ENCODE measurements around the gene PDCD5. TPM values are rescaled to one million over a fixed set of nuclear protein-coding genes. Genes with fewer than 3 reads are reported as not detected.
"Not testable (repeated sequence)": the region's sequence is repeated elsewhere in the genome, so short reads cannot be mapped to it uniquely, and the experiment has no call there.

PDCD5 gene
- polyA plus RNA-seq, 1 of the 3 experiments (the other 2 are of a cell fraction) = 188 TPM

DNA sequence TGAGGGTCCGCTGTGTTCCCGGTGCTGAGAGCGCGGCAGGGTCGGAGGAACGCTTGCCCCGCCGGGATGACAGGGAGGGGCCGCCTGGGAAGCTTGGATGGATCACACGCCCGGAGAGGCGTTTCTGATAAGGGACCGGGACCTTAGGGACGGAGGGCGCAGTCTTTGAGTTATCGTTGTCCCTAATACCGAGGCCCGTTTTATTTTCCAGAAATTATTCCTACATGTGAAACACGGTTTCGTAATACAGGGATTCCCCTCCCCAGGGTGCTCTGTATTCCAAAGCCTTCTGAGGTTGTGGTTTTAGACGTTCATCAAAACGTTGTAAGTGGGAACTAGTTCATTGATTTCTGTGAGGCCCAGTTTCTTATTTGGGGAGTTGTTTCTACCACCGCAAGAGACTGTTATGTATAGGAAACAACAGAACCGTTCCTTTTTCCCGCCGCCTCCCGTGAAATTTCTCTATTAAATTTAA is 752 bp downstream of the PDCD5 start:
- H3K36me3 ChIP-seq (replicated peaks in 1 of 2; ENCODE audit: control insufficient read depth in 1 of 2, insufficient read depth in 2 of 2, low read length in 1 of 2) = peaks cover 27 to 39% of the 10 kb centered on the region in 2 experiments
- peak overlapping the region; percentile 83 to 84 for H3K4me3 ChIP-seq (ENCODE audit: low read depth in 2 of 2, low read length in 1 of 2)
- WGBS (ENCODE audit: low lambda C conversion rate) = 4% methylated on average over 17 of the region's 27 CpGs
- no peaks in the 10 kb centered on the region for H3K27me3 ChIP-seq (ENCODE audit: insufficient read depth)
- peaks cover 5 to 6% of the 10 kb centered on the region in 2 experiments; a peak in 3 of 4 replicates for H3K4me1 ChIP-seq (ENCODE audit: control insufficient read depth in 1 of 2, insufficient read depth in 2 of 2, low read depth in 1 of 2, low read length in 1 of 2)
- peak overlapping the region; percentile 72 for H2AFZ ChIP-seq (ENCODE audit: low read depth)
- peak overlapping the region; percentile 90 for H3K9ac ChIP-seq
- peaks cover 32% of the 10 kb centered on the region for H3K79me2 ChIP-seq (ENCODE audit: insufficient read depth)
- ChIA-PET CTCF (interaction anchor here (1.2 to 2.1 kb wide), 4 partner anchors 17 to 1912 kb away, joined by 4 to 7 read pairs (median 6); no protein-coding TSS in a partner anchor), POLR2A (interaction anchor here (1.3 to 1.4 kb wide), 2 partner anchors 110 to 176 kb away, joined by 4 read pairs; partner anchors contain the start of genes DPY19L3 and NUDT19)
- peak overlapping the region; percentile 97 for H3K4me2 ChIP-seq
- peak overlapping the region; percentile 41 to 83; a peak in 3 of 4 replicates for H3K27ac ChIP-seq (ENCODE audit: low read depth in 2 of 2, low read length in 1 of 2)
- no peaks in the 10 kb centered on the region for H3K9me2 ChIP-seq
- no peaks in the 10 kb centered on the region for H3K9me3 ChIP-seq
- peak; percentile 55 for DNase-seq
- H3F3A ChIP-seq (replicated peaks; ENCODE audit: insufficient read depth) = peaks cover 8% of the 10 kb centered on the region
- no peak for TF ChIP-seq MXI1 (IDR thresholded peaks at IDR 0.05; ENCODE audit: low read depth, low read length)
- TF ChIP-seq, protein P1, sequence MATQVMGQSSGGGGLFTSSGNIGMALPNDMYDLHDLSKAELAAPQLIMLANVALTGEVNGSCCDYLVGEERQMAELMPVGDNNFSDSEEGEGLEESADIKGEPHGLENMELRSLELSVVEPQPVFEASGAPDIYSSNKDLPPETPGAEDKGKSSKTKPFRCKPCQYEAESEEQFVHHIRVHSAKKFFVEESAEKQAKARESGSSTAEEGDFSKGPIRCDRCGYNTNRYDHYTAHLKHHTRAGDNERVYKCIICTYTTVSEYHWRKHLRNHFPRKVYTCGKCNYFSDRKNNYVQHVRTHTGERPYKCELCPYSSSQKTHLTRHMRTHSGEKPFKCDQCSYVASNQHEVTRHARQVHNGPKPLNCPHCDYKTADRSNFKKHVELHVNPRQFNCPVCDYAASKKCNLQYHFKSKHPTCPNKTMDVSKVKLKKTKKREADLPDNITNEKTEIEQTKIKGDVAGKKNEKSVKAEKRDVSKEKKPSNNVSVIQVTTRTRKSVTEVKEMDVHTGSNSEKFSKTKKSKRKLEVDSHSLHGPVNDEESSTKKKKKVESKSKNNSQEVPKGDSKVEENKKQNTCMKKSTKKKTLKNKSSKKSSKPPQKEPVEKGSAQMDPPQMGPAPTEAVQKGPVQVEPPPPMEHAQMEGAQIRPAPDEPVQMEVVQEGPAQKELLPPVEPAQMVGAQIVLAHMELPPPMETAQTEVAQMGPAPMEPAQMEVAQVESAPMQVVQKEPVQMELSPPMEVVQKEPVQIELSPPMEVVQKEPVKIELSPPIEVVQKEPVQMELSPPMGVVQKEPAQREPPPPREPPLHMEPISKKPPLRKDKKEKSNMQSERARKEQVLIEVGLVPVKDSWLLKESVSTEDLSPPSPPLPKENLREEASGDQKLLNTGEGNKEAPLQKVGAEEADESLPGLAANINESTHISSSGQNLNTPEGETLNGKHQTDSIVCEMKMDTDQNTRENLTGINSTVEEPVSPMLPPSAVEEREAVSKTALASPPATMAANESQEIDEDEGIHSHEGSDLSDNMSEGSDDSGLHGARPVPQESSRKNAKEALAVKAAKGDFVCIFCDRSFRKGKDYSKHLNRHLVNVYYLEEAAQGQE (IDR thresholded peaks at IDR 0.05; ENCODE audit: low read depth, low read length) = no peak
- TF ChIP-seq POLR2AphosphoS5 (IDR thresholded peaks at IDR 0.05; ENCODE audit: low read depth, low read length) = no peak
- TF ChIP-seq, protein P2, sequence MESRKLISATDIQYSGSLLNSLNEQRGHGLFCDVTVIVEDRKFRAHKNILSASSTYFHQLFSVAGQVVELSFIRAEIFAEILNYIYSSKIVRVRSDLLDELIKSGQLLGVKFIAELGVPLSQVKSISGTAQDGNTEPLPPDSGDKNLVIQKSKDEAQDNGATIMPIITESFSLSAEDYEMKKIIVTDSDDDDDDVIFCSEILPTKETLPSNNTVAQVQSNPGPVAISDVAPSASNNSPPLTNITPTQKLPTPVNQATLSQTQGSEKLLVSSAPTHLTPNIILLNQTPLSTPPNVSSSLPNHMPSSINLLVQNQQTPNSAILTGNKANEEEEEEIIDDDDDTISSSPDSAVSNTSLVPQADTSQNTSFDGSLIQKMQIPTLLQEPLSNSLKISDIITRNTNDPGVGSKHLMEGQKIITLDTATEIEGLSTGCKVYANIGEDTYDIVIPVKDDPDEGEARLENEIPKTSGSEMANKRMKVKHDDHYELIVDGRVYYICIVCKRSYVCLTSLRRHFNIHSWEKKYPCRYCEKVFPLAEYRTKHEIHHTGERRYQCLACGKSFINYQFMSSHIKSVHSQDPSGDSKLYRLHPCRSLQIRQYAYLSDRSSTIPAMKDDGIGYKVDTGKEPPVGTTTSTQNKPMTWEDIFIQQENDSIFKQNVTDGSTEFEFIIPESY (IDR thresholded peaks at IDR 0.05; ENCODE audit: borderline replicate concordance, low read depth) = no peak
- TF ChIP-seq, protein P3, sequence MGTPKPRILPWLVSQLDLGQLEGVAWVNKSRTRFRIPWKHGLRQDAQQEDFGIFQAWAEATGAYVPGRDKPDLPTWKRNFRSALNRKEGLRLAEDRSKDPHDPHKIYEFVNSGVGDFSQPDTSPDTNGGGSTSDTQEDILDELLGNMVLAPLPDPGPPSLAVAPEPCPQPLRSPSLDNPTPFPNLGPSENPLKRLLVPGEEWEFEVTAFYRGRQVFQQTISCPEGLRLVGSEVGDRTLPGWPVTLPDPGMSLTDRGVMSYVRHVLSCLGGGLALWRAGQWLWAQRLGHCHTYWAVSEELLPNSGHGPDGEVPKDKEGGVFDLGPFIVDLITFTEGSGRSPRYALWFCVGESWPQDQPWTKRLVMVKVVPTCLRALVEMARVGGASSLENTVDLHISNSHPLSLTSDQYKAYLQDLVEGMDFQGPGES (IDR thresholded peaks at IDR 0.05; ENCODE audit: low read depth, low read length) = no peak
- no peak for TF ChIP-seq JUND (IDR thresholded peaks at IDR 0.05)
- TF ChIP-seq RCOR1 (IDR thresholded peaks at IDR 0.05; ENCODE audit: low read length) = no peak
- TF ChIP-seq, protein P4, sequence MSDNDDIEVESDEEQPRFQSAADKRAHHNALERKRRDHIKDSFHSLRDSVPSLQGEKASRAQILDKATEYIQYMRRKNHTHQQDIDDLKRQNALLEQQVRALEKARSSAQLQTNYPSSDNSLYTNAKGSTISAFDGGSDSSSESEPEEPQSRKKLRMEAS (IDR thresholded peaks at IDR 0.05; ENCODE audit: low read depth) = no peak
- TF ChIP-seq, protein P5, sequence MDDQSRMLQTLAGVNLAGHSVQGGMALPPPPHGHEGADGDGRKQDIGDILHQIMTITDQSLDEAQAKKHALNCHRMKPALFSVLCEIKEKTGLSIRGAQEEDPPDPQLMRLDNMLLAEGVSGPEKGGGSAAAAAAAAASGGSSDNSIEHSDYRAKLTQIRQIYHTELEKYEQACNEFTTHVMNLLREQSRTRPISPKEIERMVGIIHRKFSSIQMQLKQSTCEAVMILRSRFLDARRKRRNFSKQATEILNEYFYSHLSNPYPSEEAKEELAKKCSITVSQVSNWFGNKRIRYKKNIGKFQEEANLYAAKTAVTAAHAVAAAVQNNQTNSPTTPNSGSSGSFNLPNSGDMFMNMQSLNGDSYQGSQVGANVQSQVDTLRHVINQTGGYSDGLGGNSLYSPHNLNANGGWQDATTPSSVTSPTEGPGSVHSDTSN (IDR thresholded peaks at IDR 0.05) = no peak
- no peak for TF ChIP-seq ELF1 (IDR thresholded peaks at IDR 0.05)
- TF ChIP-seq FOXM1 (IDR thresholded peaks at IDR 0.05; ENCODE audit: low read depth) = no peak
- H4K20me1 ChIP-seq (ENCODE audit: insufficient read depth) = no peaks in the 10 kb centered on the region; the same call in 1 of the 2 replicates

DNA sequence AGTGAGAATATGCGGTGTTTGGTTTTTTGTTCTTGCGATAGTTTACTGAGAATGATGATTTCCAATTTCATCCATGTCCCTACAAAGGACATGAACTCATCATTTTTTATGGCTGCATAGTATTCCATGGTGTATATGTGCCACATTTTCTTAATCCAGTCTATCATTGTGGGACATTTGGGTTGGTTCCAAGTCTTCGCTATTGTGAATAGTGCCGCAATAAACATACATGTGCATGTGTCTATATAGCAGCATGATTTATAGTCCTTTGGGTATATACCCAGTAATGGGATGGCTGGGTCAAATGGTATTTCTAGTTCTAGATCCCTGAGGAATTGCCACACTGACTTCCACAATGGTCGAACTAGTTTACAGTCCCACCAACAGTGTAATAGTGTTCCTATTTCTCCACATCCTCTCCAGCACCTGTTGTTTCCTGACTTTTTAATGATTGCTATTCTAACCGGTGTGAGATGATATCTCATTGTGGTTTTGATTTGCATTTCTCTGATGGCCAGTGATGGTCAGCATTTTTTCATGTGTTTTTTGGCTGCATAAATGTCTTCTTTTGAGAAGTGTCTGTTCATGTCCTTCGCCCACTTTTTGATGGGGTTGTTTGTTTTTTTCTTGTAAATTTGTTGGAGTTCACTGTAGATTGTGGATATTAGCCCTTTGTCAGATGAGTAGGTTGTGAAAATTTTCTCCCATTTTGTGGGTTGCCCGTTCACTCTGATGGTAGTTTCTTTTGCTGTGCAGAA is 6.9 kb downstream of the PDCD5 start:
- not testable (repeated sequence) for H4K20me1 ChIP-seq (ENCODE audit: insufficient read depth)

More for the DNA sequence above, 6.9 kb downstream of the PDCD5 start:
- H3K9me2 ChIP-seq; CTCF ChIA-PET; H3K27ac ChIP-seq (ENCODE audit: low read depth in 2 of 2, low read length in 1 of 2); H2AFZ ChIP-seq (ENCODE audit: low read depth); H3K9ac ChIP-seq; H3K4me3 ChIP-seq (ENCODE audit: low read depth in 2 of 2, low read length in 1 of 2); H3K4me1 ChIP-seq (ENCODE audit: control insufficient read depth in 1 of 2, insufficient read depth in 2 of 2, low read depth in 1 of 2, low read length in 1 of 2); H3K27me3 ChIP-seq (ENCODE audit: insufficient read depth); POLR2A ChIA-PET; DNase-seq; H3K9me3 ChIP-seq; H3K4me2 ChIP-seq; H3F3A ChIP-seq (replicated peaks; ENCODE audit: insufficient read depth): not testable (repeated sequence)
- H3K36me3 ChIP-seq (replicated peaks in 1 of 2; ENCODE audit: control insufficient read depth in 1 of 2, insufficient read depth in 2 of 2, low read length in 1 of 2) = peaks cover 32 to 39% of the 10 kb centered on the region in 2 experiments
- H3K79me2 ChIP-seq (ENCODE audit: insufficient read depth) = peaks cover 29% of the 10 kb centered on the region
- 87% methylated on average over 7 of the region's 8 CpGs for WGBS (ENCODE audit: low lambda C conversion rate)
